ENCODE results near the gene IFNA8.
"Not testable (repeated sequence)": the region's sequence is repeated elsewhere in the genome, so short reads cannot be mapped to it uniquely, and the experiment has no call there.

IFNA8 gene

GRCh38 chr9:21408817-21409216 lies at the start of gene IFNA8:
TSS of gene IFNA8 (plus strand) at chr9:21409117. CDS start at chr9:21409177, 60 bp downstream.
- DNase-seq (ENCODE audit: low read depth) = no peak

GRCh38 chr9:21362287-21362686 lies 46.6 kb upstream of the IFNA8 start:
- DNase-seq (ENCODE audit: low read depth) = no peak

- not testable (repeated sequence) for DNase-seq (ENCODE audit: low read depth)
Observed at GRCh38 chr9:21367169-21367568, 41.7 kb upstream of the IFNA8 start.

- DNase-seq (ENCODE audit: low read depth) = no peak
Observed at GRCh38 chr9:21367957-21368356, 41.0 kb upstream of the IFNA8 start, which contains the start of gene IFNA13. TSS of gene IFNA13 (minus strand) at chr9:21368057. CDS start at chr9:21368010, 47 bp downstream.

GRCh38 chr9:21371467-21371866 lies 37.5 kb upstream of the IFNA8 start:
- not testable (repeated sequence) for DNase-seq (ENCODE audit: low read depth)

- DNase-seq (ENCODE audit: low read depth) = no peak
Observed at GRCh38 chr9:21381448-21382339, 27.2 kb upstream of the IFNA8 start.

GRCh38 chr9:21383627-21384026 lies 25.3 kb upstream of the IFNA8 start:
- DNase-seq (ENCODE audit: low read depth) = no peak

- no peak for DNase-seq (ENCODE audit: low read depth)
Observed at GRCh38 chr9:21385131-21385670, 23.7 kb upstream of the IFNA8 start, which contains the start of gene IFNA2. TSS of gene IFNA2 (minus strand) at chr9:21385398. CDS start at chr9:21385329, 69 bp downstream.

GRCh38 chr9:21392270-21392669 lies 16.6 kb upstream of the IFNA8 start:
- no peak for DNase-seq (ENCODE audit: low read depth)

- peak; percentile 42 for DNase-seq (ENCODE audit: low read depth)
Observed at GRCh38 chr9:21395778-21396717, 12.9 kb upstream of the IFNA8 start.

GRCh38 chr9:21398955-21399489 lies 9.9 kb upstream of the IFNA8 start:
- DNase-seq (ENCODE audit: low read depth) = no peak

GRCh38 chr9:21399956-21400355 lies 9.0 kb upstream of the IFNA8 start:
- no peak for DNase-seq (ENCODE audit: low read depth)

- no peak for DNase-seq (ENCODE audit: low read depth)
Observed at GRCh38 chr9:21402386-21403251, 6.3 kb upstream of the IFNA8 start.

- no peak for DNase-seq (ENCODE audit: low read depth)
Observed at GRCh38 chr9:21404146-21404545, 4.8 kb upstream of the IFNA8 start.

GRCh38 chr9:21412107-21412506 lies 3.2 kb downstream of the IFNA8 start:
- no peak for DNase-seq (ENCODE audit: low read depth)

- no peak for DNase-seq (ENCODE audit: low read depth)
Observed at GRCh38 chr9:21413151-21413550, 4.2 kb downstream of the IFNA8 start.

GRCh38 chr9:21413624-21414023 lies 4.7 kb downstream of the IFNA8 start:
- no peak for DNase-seq (ENCODE audit: low read depth)

- DNase-seq (ENCODE audit: low read depth) = no peak
Observed at GRCh38 chr9:21414220-21414940, 5.5 kb downstream of the IFNA8 start.

GRCh38 chr9:21415493-21416267 lies 6.8 kb downstream of the IFNA8 start:
- no peak for DNase-seq (ENCODE audit: low read depth)
